ENCODE results near the gene SMARCD2. TPM values are rescaled to one million over a fixed set of nuclear protein-coding genes. Genes with fewer than 3 reads are reported as not detected.
"Not testable (repeated sequence)": the region's sequence is repeated elsewhere in the genome, so short reads cannot be mapped to it uniquely, and the experiment has no call there.

SMARCD2 gene
- total RNA-seq, 2 donors from 2014 or later, result 82.7 to 112 TPM

DNA sequence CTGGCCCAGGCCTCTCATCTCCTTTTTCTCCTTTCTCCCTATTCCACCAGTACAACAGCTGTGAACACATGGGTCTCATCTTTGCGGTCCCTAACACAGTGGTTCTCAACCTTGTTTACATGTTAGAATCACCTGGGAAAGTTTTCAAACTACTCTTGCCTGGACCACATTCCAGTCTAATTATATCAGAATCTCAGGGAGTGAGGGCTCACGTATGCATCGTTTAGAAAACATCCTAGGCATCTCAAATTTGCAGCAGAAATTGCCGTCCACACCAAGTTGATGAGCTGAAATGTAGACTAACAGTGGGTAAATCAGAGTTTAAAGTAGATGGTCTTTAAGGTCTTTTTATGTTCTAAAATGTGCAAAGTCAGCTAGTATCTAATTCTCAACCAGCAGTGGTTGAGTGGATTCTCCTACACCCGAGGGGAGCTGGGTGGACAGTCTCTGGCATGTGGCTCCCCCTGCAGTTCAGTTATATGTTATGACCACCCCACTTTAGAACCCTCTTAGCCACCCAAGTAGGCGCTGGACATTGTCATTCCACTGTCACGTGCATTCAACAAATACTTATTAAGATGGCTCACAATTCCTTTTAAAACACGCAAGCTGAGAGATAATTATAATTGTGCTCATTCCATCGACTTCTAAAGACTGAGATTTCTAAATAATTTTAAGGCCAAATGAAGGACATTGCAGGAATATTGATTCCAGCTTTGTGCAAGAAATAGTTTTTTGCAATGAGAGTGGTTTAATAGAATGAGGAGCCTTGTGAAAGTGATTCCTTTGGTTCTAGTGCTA is 27.2 kb upstream of the SMARCD2 start:
- ATAC-seq (replicated peaks); H3K36me3 Mint-ChIP-seq (ENCODE audit: low read depth); H3K27ac Mint-ChIP-seq; H3K27me3 Mint-ChIP-seq; H3K4me3 Mint-ChIP-seq; H3K9me3 Mint-ChIP-seq; H3K4me1 Mint-ChIP-seq: not testable (repeated sequence)

DNA sequence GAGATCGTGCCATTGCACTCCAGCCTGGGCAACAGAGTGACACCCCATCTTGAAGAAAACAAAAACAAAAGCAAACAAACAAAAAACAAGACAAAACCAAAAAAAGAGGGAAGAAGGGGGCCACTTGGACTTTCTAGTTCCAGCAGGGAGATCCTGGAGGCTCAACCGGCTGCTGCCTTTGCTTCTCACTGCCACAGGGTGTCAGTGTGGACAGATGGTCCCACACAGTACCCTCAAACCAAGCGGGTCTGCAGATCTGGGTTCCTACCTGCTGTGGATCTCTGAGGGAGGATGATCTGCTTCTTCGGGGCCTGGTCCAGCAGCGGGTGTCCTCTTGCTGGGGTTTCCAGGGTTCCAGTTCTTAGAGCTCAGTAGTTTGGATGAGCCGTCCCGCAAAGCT is 24.1 kb upstream of the SMARCD2 start:
- H3K9me3 Mint-ChIP-seq, H3K27me3 Mint-ChIP-seq: not testable (repeated sequence)

DNA sequence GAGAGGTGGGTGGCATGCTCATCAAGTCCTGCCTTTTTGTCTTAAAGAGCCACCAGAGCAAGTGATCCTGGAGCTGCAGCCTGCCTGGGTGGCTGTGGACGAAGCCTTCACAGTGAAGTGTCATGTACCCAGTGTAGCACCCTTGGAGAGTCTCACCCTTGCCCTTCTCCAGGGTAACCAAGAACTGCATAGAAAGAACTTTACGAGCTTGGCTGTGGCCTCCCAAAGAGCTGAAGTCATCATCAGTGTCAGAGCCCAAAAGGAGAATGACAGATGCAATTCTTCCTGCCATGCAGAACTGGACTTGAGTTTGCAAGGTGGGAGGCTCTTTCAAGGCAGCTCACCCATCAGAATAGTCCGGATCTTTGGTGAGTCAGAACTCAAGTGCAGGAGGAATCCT is 16.8 kb upstream of the SMARCD2 start:
- Mint-ChIP-seq H3K9me3 (no peaks in the 10 kb centered on the region), H3K4me1 (no peaks in the 10 kb centered on the region), H3K36me3 (ENCODE audit: low read depth) (no peaks in the 10 kb centered on the region)

More for the DNA sequence above, 24.1 kb upstream of the SMARCD2 start:
- ATAC-seq (replicated peaks); H3K4me1 Mint-ChIP-seq; H3K36me3 Mint-ChIP-seq (ENCODE audit: low read depth); H3K4me3 Mint-ChIP-seq: not testable (repeated sequence)
- peak overlapping the region; percentile 61 for H3K27ac Mint-ChIP-seq

DNA sequence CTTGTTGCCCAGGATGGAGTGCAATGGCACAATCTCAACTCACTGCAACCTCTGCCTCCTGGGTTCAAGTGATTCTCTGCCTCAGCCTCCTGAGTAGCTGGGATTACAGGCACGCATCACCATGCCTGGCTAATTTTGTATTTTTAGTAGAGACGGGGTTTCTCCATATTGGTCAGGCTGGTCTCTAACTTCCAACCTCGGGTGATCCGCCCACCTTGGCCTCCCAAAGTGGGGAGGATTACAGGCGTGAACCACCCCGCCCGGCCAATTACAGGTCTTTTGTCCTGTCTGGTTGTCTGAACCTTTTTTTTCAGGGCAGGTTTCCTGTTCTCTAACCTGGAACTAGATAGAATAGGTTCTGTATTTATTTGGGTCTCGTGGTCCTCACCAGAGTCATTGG is 13.9 kb upstream of the SMARCD2 start:
- not testable (repeated sequence) for H3K4me3 Mint-ChIP-seq; H3K27ac Mint-ChIP-seq; H3K36me3 Mint-ChIP-seq (ENCODE audit: low read depth); H3K9me3 Mint-ChIP-seq; ATAC-seq (replicated peaks); H3K4me1 Mint-ChIP-seq; H3K27me3 Mint-ChIP-seq

More for the DNA sequence above, 16.8 kb upstream of the SMARCD2 start:
- no peak for ATAC-seq (replicated peaks)
- no peaks in the 10 kb centered on the region for H3K27me3 Mint-ChIP-seq
- H3K27ac Mint-ChIP-seq, result no peak overlapping the region
- no peak overlapping the region for H3K4me3 Mint-ChIP-seq

DNA sequence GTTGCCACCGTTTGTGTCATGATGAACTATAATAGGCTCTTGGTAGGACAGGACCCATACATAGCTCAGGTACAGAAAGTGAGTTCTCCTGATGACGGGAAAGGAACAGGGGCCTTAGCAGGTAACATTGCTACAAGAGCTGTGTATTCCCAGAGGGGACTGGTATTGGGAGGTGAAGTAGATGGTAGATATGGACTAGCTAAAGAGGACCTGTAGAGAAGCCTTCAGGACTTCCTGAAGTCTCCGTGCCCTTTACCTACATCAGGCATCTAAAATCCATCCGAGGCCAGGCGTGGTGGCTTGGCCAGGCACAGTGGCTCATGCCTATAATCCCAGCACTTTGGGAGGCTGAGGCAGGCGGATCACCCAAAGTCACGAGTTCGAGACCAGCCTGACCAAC is 12.7 kb upstream of the SMARCD2 start:
- ATAC-seq (replicated peaks), result no peak
- Mint-ChIP-seq H3K27ac (no peak overlapping the region), H3K27me3 (no peaks in the 10 kb centered on the region)

DNA sequence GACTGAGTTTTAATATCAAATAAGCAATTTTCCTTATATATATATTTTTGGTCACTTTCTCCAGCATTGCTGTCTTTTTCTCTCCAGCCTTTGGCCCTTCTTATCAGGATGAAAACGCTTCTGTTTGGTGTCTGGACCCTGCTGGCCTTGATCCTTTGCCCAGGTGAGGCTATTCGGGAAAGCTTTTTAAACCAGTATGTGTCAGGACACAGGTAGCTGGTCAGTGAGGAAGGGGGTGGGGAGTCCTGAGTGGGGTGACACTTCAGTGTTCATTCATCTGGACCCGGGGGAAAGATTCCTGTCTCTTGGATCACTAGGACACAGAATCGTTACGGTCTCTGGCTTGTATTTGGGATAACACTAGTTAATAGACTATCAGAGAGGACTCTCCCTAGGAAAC is 12.2 kb upstream of the SMARCD2 start:
- no peaks in the 10 kb centered on the region for H3K36me3 Mint-ChIP-seq (ENCODE audit: low read depth)
- H3K4me1 Mint-ChIP-seq, result no peaks in the 10 kb centered on the region
- ATAC-seq (replicated peaks), result no peak
- H3K9me3 Mint-ChIP-seq, result no peaks in the 10 kb centered on the region
- no peak overlapping the region for H3K27ac Mint-ChIP-seq
- no peaks in the 10 kb centered on the region for H3K27me3 Mint-ChIP-seq
- H3K4me3 Mint-ChIP-seq, result no peak overlapping the region

More for the DNA sequence above, 12.7 kb upstream of the SMARCD2 start:
- Mint-ChIP-seq H3K9me3 (no peaks in the 10 kb centered on the region), H3K4me3 (no peak overlapping the region), H3K4me1 (no peaks in the 10 kb centered on the region), H3K36me3 (ENCODE audit: low read depth) (no peaks in the 10 kb centered on the region)

DNA sequence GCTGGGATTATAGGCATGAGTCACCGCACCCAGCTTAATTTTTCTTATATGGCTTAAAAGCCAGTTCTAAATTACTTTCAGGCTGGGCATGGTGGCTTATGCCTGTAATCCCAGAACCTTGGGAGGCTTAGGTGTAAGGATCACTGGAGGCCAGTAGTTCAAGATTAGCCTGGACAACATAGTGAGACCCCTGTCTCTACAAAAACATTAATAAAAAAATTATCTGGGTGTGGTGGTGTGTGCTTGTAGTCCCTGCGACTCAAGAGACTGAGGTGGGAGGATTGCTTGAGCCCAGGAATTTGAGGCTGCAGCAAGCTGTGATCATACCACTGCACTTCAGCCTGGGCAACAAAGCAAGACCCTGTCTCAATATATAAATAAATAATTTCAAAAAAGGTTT is 10.8 kb upstream of the SMARCD2 start:
- H3K27me3 Mint-ChIP-seq, result no peaks in the 10 kb centered on the region
- peaks cover 6% of the 10 kb centered on the region for H3K36me3 Mint-ChIP-seq (ENCODE audit: low read depth)
- H3K27ac Mint-ChIP-seq, result no peak overlapping the region
- ATAC-seq (replicated peaks), result no peak
- H3K9me3 Mint-ChIP-seq, result peaks cover 4% of the 10 kb centered on the region
- H3K4me3 Mint-ChIP-seq, result no peak overlapping the region
- H3K4me1 Mint-ChIP-seq, result peaks cover 6% of the 10 kb centered on the region

DNA sequence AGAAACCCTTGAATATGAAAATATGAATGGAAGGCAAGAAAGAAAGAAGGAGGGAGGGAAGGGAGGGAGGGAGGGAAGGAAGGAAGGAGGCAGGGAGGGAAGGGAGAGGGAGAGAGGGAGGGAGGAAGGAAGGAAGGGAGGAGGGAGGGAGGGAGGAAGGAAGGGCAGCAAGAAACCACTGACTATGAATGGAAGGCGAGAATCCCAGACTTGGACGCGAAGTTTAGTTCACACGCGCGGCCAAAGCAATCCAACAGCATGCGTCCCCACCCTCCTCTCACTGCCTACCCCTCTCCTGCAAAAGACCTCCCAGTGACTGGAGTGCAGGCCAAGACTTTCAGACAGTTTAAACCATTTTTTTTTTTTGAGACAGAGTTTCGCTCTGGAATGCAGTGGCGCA is 7.9 kb upstream of the SMARCD2 start:
- peaks cover 10% of the 10 kb centered on the region for H3K4me1 Mint-ChIP-seq
- H3K9me3 Mint-ChIP-seq, result peaks cover 9% of the 10 kb centered on the region
- H3K36me3 Mint-ChIP-seq (ENCODE audit: low read depth), result peaks cover 10% of the 10 kb centered on the region
- H3K4me3 Mint-ChIP-seq, result no peak overlapping the region
- no peak for ATAC-seq (replicated peaks)
- no peaks in the 10 kb centered on the region for H3K27me3 Mint-ChIP-seq
- no peak overlapping the region for H3K27ac Mint-ChIP-seq

DNA sequence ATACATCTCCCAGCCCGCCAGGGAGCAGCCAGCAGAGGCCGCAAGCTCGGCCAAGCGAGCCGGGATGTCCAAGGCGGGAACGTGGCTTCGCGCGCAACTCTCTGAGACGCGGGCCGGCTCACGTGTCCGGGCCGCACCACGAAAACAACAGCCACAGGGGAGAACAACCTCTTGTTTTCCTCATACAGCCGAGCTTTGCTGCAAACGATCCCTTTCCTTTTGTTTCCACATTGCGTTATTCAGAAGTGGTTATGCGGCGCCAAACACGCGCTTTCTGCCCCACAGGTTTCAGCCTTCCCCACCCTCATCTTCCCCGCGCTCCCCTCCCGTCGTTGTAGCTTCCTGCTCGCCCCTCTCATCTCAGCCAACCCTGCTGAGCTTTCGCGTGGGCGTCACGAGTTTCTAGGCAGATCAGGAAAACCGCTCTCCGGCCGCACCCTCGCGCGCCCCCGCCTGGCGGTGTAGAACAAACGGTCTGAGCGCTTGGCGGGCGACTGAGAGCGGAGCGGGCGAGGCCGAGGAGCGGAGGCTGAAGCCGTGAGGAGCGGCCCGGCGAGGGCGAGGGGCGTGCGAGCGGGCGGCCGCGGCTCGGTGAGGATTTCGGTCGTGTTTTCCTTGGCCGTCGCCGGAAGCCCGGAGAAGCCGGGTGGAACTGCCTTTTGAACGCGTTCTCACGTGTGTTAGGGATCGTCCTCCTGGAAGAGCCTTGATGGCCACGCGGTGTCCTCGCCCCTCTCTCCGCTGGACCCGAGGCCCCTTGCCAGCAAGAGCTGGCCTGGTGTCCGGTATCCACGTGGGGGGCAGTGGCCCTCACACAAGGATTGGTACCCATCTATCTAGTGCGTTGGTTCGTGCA is 6.6 kb upstream of the SMARCD2 start:
- peaks cover 14% of the 10 kb centered on the region for H3K4me1 Mint-ChIP-seq
- ATAC-seq (replicated peaks), result peak; percentile 94
- H3K4me3 Mint-ChIP-seq, result peak overlapping the region; percentile 83
- peak overlapping the region; percentile 97 for H3K27ac Mint-ChIP-seq
- H3K9me3 Mint-ChIP-seq, result peaks cover 9% of the 10 kb centered on the region
- H3K36me3 Mint-ChIP-seq (ENCODE audit: low read depth), result peaks cover 10% of the 10 kb centered on the region
- H3K27me3 Mint-ChIP-seq, result no peaks in the 10 kb centered on the region

DNA sequence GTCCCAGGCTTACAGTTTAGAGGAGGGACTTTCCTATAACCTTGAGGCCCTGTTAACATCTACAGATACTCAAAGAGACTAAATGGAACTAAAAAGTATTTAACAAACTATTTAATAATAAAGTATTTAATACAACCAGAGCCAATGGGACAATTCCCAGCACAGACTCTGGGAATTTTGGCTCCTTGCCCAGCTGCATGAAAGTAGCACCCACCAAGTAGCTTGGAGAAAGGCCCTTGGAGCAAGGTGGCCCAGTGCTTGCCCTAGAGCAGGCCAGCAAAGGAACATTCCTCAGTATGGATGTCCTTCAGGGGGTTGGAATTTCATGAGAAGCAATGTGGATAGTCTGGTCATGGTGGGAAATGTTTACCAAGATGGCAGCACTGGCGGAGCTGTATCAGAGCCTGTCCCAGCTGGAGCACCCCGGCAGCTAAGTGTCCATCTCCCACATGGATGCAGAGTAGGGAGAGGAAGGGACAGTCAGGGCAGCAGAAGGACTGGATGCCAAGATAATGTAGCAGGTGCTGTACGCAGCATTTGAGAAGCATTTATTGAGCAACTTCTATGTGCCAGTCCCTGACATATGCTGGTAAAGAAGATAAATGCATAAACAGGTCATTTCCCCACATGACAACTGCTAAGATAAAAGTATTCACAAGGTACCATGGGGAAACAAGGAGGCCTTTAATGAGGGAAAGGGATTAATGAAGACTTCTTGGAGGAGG is 5.2 kb upstream of the SMARCD2 start:
- H3K36me3 Mint-ChIP-seq (ENCODE audit: low read depth), result peaks cover 10% of the 10 kb centered on the region
- peak overlapping the region; percentile 97 for H3K27ac Mint-ChIP-seq
- no peaks in the 10 kb centered on the region for H3K27me3 Mint-ChIP-seq
- H3K4me1 Mint-ChIP-seq, result peaks cover 14% of the 10 kb centered on the region
- peaks cover 9% of the 10 kb centered on the region for H3K9me3 Mint-ChIP-seq
- H3K4me3 Mint-ChIP-seq, result peak overlapping the region; percentile 83
- ATAC-seq (replicated peaks), result no peak

DNA sequence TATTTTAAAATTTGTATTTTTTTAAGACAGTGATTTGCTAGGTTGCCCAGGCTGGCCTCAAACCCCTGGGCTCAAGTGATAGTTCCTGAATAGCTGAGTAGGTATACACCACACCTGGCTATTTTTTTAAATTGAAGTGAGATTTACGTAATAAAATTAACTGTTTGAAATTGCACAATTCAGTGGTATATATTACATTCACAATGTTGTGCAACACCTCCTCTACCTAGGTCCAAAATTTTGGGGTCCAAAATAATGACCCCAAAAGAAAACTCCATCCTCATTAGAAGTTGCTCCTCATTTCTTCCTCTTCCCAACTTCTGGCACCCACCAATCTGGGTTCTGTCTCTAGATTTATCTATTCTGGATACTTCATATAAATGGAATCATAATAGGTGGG is 3.0 kb upstream of the SMARCD2 start:
- Mint-ChIP-seq H3K9me3 (peaks cover 9% of the 10 kb centered on the region), H3K4me3 (no peak overlapping the region), H3K36me3 (ENCODE audit: low read depth) (peaks cover 22% of the 10 kb centered on the region), H3K27me3 (no peaks in the 10 kb centered on the region), H3K27ac (no peak overlapping the region), H3K4me1 (peaks cover 20% of the 10 kb centered on the region)
- no peak for ATAC-seq (replicated peaks)

DNA sequence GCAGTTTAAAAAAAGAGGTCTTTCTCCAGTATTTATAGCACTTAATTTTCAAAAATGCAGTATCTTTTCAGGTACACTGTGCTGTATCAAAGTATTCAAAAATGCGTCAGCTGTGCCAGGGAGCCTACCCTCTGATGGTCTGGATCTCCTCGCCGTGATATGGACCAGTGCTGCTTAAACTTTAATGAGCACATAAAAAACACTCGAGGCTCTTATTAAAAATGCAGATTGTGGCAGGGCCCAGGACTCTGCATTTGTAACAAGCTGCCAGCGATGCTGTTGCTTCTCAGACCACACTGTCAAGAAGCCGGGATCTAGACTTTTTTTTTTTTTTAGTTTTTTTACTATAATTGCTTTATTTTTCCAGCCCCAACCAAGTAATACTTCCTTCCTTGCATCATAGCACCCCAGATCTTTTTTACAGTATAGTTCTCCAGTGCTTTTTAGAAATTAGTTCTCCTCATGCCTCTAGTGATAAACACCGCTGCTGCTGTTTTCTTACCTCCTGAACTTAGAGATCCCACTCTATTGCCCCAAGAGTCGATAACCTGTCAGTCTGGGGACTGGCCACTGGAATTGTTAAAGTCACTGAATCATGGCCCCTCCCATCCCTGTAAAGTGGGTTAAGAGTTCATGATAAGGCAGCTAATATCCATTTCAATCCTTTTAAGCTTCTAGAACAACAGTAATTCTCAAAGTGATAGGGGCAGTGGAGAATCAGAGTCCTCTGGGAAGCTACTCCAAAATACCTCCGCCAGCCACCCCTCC is 1.6 kb upstream of the SMARCD2 start:
- H3K27me3 Mint-ChIP-seq, result no peaks in the 10 kb centered on the region
- H3K36me3 Mint-ChIP-seq (ENCODE audit: low read depth), result peaks cover 24% of the 10 kb centered on the region
- H3K4me3 Mint-ChIP-seq, result peak overlapping the region; percentile 93
- peaks cover 22% of the 10 kb centered on the region for H3K4me1 Mint-ChIP-seq
- peaks cover 8% of the 10 kb centered on the region for H3K9me3 Mint-ChIP-seq
- no peak for ATAC-seq (replicated peaks)
- peak overlapping the region; percentile 86 for H3K27ac Mint-ChIP-seq

DNA sequence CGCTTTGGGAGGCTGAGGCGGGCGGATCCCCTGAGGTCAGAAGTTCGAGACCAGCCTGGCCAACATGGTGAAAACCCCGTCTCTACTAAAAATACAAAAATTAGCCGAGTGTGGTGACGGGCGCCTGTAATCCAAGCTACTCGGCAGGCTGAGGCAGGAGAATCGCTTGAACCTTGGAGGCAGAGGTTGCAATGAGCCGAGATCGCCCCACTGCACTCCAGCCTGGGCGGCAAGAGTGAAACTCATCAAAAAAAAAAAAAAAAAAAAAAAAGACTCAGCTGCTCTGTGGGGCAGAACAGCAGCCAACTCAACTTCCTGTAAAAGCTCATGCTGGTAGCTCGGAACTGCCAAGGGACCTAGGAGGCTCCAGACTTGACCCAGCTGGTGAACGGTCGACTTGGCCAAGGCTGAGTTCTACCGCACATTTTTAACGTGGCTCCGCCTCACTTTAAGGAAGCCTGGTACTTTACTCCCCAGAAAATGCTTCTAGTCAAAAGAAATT is 953 bp upstream of the SMARCD2 start:
- ATAC-seq (replicated peaks), result peak; percentile 12
- Mint-ChIP-seq H3K36me3 (ENCODE audit: low read depth) (peaks cover 20% of the 10 kb centered on the region), H3K4me3 (peak overlapping the region; percentile 93), H3K27ac (peak overlapping the region; percentile 86), H3K4me1 (peaks cover 17% of the 10 kb centered on the region)
- H3K9me3 Mint-ChIP-seq, H3K27me3 Mint-ChIP-seq: not testable (repeated sequence)

DNA sequence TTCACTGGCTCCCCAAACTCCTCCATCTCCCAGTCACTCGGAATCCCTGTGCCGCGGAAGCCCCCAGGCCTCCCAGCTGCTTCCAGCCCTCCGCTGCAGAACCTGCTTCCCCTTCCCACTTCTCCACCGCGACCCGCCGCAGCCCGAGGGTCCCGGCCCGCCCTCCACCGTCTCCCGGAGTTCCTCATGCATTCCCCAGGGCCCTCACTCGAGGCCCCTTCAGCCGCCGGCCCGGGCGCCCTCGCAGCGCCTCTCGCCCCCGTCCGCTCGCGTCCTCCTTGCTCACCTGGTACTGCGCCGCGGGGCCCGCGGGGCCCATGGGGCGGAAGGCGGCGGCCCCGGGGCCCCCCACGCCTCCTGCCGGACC is 329 bp downstream of the SMARCD2 start:
- peak; percentile 20 for ATAC-seq (replicated peaks)
- peak overlapping the region; percentile 93 for H3K4me3 Mint-ChIP-seq
- H3K9me3 Mint-ChIP-seq, result no peaks in the 10 kb centered on the region
- peak overlapping the region; percentile 96 for H3K27ac Mint-ChIP-seq
- H3K4me1 Mint-ChIP-seq, result peaks cover 13% of the 10 kb centered on the region
- no peaks in the 10 kb centered on the region for H3K27me3 Mint-ChIP-seq
- peaks cover 16% of the 10 kb centered on the region for H3K36me3 Mint-ChIP-seq (ENCODE audit: low read depth)
